ENCODE results near the gene KLHDC2. TPM values are rescaled to one million over a fixed set of nuclear protein-coding genes. Genes with fewer than 3 reads are reported as not detected.
"Not testable (repeated sequence)": the region's sequence is repeated elsewhere in the genome, so short reads cannot be mapped to it uniquely, and the experiment has no call there.

Gene KLHDC2
- total RNA-seq, 4 donors from 2014 or later, result 43.5 to 93.1 (median 65.3) TPM

- no peak for TF ChIP-seq CTCF (IDR thresholded peaks at IDR 0.05)
- no peak for TF ChIP-seq POLR2AphosphoS5 (IDR thresholded peaks at IDR 0.05)
- TF ChIP-seq EP300 (IDR thresholded peaks at IDR 0.05), result no peak
- no peak for TF ChIP-seq POLR2A (IDR thresholded peaks at IDR 0.05)
- H3K36me3 ChIP-seq, result peaks cover 97% of the 10 kb centered on the region
Observed at GRCh38 chr14:49786315-49786714, 18.4 kb downstream of the KLHDC2 start.

GRCh38 chr14:49792618-49793017 is 24.7 kb downstream of the KLHDC2 start:
- no peaks in the 10 kb centered on the region for H3K4me1 ChIP-seq
- TF ChIP-seq CTCF (IDR thresholded peaks at IDR 0.05), result no peak
- TF ChIP-seq POLR2AphosphoS5 (IDR thresholded peaks at IDR 0.05), result no peak
- TF ChIP-seq EP300 (IDR thresholded peaks at IDR 0.05), result no peak
- TF ChIP-seq POLR2A (IDR thresholded peaks at IDR 0.05), result no peak
- H3K36me3 ChIP-seq, result peaks cover 90% of the 10 kb centered on the region
- H3K27ac ChIP-seq, result no peak overlapping the region
- no peak for DNase-seq (ENCODE audit: low spot score in 2 of 2)
- WGBS, result 4% methylated on average over 1 of the region's 1 CpG
- H3K4me3 ChIP-seq, result no peak overlapping the region
- no peaks in the 10 kb centered on the region for H3K9me3 ChIP-seq
- no peaks in the 10 kb centered on the region for H3K27me3 ChIP-seq

More at GRCh38 chr14:49786315-49786714, 18.4 kb downstream of the KLHDC2 start:
- Histone ChIP-seq H3K27me3 (no peaks in the 10 kb centered on the region), H3K27ac (no peak overlapping the region), H3K4me3 (no peak overlapping the region), H3K9me3 (no peaks in the 10 kb centered on the region), H3K4me1 (no peaks in the 10 kb centered on the region)
- no peak for DNase-seq (ENCODE audit: low spot score in 2 of 2)
- 97% methylated on average over 2 of the region's 2 CpGs for WGBS

- H3K36me3 ChIP-seq, result peaks cover 93% of the 10 kb centered on the region
- H3K4me1 ChIP-seq, result no peaks in the 10 kb centered on the region
- TF ChIP-seq POLR2A (IDR thresholded peaks at IDR 0.05), result no peak
- no peak for TF ChIP-seq POLR2AphosphoS5 (IDR thresholded peaks at IDR 0.05)
- 91% methylated on average over 2 of the region's 2 CpGs for WGBS
- DNase-seq (ENCODE audit: low spot score in 2 of 2), result no peak
- H3K9me3 ChIP-seq, result no peaks in the 10 kb centered on the region
- no peaks in the 10 kb centered on the region for H3K27me3 ChIP-seq
- H3K27ac ChIP-seq, result no peak overlapping the region
- no peak overlapping the region for H3K4me3 ChIP-seq
Observed at GRCh38 chr14:49796025-49796424, 28.1 kb downstream of the KLHDC2 start.

- Histone ChIP-seq H3K4me3 (no peak overlapping the region), H3K27me3 (no peaks in the 10 kb centered on the region), H3K27ac (no peak overlapping the region), H3K36me3 (peaks cover 83% of the 10 kb centered on the region), H3K9me3 (no peaks in the 10 kb centered on the region), H3K4me1 (no peaks in the 10 kb centered on the region)
- 0% methylated on average over 1 of the region's 1 CpG for WGBS
- TF ChIP-seq POLR2A (IDR thresholded peaks at IDR 0.05) (no peak), EP300 (IDR thresholded peaks at IDR 0.05) (no peak), CTCF (IDR thresholded peaks at IDR 0.05) (no peak), POLR2AphosphoS5 (IDR thresholded peaks at IDR 0.05) (no peak)
- no peak for DNase-seq (ENCODE audit: low spot score in 2 of 2)
Observed at GRCh38 chr14:49808780-49809179, 40.8 kb downstream of the KLHDC2 start.

- not testable (repeated sequence) for H3K27ac ChIP-seq; H3K4me3 ChIP-seq; DNase-seq (ENCODE audit: low spot score in 2 of 2); H3K27me3 ChIP-seq; H3K9me3 ChIP-seq; H3K4me1 ChIP-seq
- H3K36me3 ChIP-seq, result peaks cover 91% of the 10 kb centered on the region
- WGBS, result 92% methylated on average over 2 of the region's 2 CpGs
Observed at GRCh38 chr14:49816118-49816517, 48.2 kb downstream of the KLHDC2 start.

- TF ChIP-seq CTCF (IDR thresholded peaks at IDR 0.05) (no peak), EP300 (IDR thresholded peaks at IDR 0.05) (no peak), POLR2A (IDR thresholded peaks at IDR 0.05) (no peak), POLR2AphosphoS5 (IDR thresholded peaks at IDR 0.05) (no peak)
Observed at GRCh38 chr14:49816844-49817243, 48.9 kb downstream of the KLHDC2 start.

More at GRCh38 chr14:49816844-49817243, 48.9 kb downstream of the KLHDC2 start:
- DNase-seq (ENCODE audit: low spot score in 2 of 2), result no peak
- H3K27ac ChIP-seq, result no peak overlapping the region
- WGBS, result 95% methylated on average over 3 of the region's 3 CpGs
- H3K27me3 ChIP-seq, result no peaks in the 10 kb centered on the region
- H3K36me3 ChIP-seq, result peaks cover 86% of the 10 kb centered on the region
- peaks cover 9% of the 10 kb centered on the region for H3K9me3 ChIP-seq
- no peak overlapping the region for H3K4me3 ChIP-seq
- no peaks in the 10 kb centered on the region for H3K4me1 ChIP-seq
